Measurements from ENCODE around the gene XPO5. TPM values are rescaled to one million over a fixed set of nuclear protein-coding genes. Genes with fewer than 3 reads are reported as not detected.

XPO5 gene
- total and polyA plus RNA-seq, 9 of the 15 experiments (the other 6 are each of a cell fraction or from before 2014, with no cell fraction given) = 36.0 to 170 (median 99.1) TPM

DNA sequence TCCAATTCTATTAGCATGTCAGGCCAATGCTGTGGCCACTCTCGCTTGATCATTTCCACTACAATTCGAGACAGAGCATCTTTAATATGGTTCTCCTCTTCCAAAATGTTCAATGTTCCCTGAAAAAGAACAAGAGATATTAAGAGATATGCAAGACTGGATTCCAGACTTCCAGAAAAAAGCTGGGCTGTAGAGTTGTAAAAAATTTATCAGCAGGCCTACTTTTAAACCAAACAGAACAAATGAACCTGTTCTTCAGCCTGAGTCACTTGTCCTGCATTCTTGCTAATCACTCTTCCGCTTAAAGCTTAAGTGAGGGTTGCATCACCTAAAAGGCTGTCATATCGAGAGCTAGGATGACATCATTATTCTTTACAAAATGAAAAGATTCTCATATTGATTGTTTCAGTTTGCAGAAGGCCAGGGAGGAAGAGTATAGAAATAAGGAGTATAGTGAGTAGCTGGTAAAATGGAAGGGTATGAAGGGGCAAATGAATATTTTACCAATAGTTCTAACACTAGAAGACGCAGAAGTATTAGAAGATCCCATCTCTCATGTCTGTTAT, 4.9 kb downstream of the XPO5 start (continued):
- TF ChIP-seq E4F1 (CRISPR knock-in tag; IDR thresholded peaks at IDR 0.05; ENCODE audit: borderline replicate concordance) (no peak), BRD9 (IDR thresholded peaks at IDR 0.05; ENCODE audit: low read depth, partially characterized antibody) (no peak), GTF2A2 (tag; IDR thresholded peaks at IDR 0.05) (peak; percentile 50; the same call in 1 of the 2 replicates), GABPA (tag; conservative IDR thresholded peaks at IDR 0.05; ENCODE audit: low read depth) (peak; percentile 73), BHLHE40 (IDR thresholded peaks at IDR 0.05; ENCODE audit: low read length) (peak; percentile 6; the same call in 1 of the 2 replicates), FOXJ3 (CRISPR knock-in tag; IDR thresholded peaks at IDR 0.05) (no peak), YY1 (IDR thresholded peaks at IDR 0.05; ENCODE audit: borderline replicate concordance in 1 of 3, control insufficient read depth in 1 of 3, extremely low read depth in 1 of 3, insufficient read depth in 3 of 3, insufficient read length in 1 of 3, insufficient replicate concordance in 2 of 3, low read depth in 1 of 3, low read length in 2 of 3) (no peak), THAP12 (CRISPR knock-in tag; IDR thresholded peaks at IDR 0.05) (no peak), ETV5 (CRISPR knock-in tag; IDR thresholded peaks at IDR 0.05; ENCODE audit: low read depth) (no peak), HDAC2 (IDR thresholded peaks at IDR 0.05) (peak; percentile 33; the same call in 1 of the 2 replicates), FOXA3 (CRISPR knock-in tag; conservative IDR thresholded peaks at IDR 0.05 in 1 of 2, IDR thresholded peaks at IDR 0.05 in 1 of 2) (peak in 1 of 2 experiments; percentile 48; a peak in 1 of 4 replicates), ASH1L (IDR thresholded peaks at IDR 0.05; ENCODE audit: borderline replicate concordance, low read depth, partially characterized antibody) (no peak), ATF1 (CRISPR knock-in tag; IDR thresholded peaks at IDR 0.05) (no peak), ATF1 (tag; IDR thresholded peaks at IDR 0.05) (peak; percentile 58), MTA1 (IDR thresholded peaks at IDR 0.05; ENCODE audit: borderline replicate concordance) (no peak; the same call in 1 of the 2 replicates), ZSCAN32 (CRISPR knock-in tag; IDR thresholded peaks at IDR 0.05) (peak; percentile 72; the same call in 1 of the 2 replicates)
- TF ChIP-seq, protein P1, sequence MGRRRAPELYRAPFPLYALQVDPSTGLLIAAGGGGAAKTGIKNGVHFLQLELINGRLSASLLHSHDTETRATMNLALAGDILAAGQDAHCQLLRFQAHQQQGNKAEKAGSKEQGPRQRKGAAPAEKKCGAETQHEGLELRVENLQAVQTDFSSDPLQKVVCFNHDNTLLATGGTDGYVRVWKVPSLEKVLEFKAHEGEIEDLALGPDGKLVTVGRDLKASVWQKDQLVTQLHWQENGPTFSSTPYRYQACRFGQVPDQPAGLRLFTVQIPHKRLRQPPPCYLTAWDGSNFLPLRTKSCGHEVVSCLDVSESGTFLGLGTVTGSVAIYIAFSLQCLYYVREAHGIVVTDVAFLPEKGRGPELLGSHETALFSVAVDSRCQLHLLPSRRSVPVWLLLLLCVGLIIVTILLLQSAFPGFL (CRISPR knock-in tag; IDR thresholded peaks at IDR 0.05) = no peak
- TF ChIP-seq, protein P2, sequence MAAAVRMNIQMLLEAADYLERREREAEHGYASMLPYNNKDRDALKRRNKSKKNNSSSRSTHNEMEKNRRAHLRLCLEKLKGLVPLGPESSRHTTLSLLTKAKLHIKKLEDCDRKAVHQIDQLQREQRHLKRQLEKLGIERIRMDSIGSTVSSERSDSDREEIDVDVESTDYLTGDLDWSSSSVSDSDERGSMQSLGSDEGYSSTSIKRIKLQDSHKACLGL (CRISPR knock-in tag; IDR thresholded peaks at IDR 0.05; ENCODE audit: borderline replicate concordance, poor library complexity, severe bottlenecking) = no peak
